Subcutaneous preadipocyte (primary cell): ENCODE data around the gene TBC1D23. TPM values are rescaled to one million over a fixed set of nuclear protein-coding genes. Genes with fewer than 3 reads are reported as not detected.

Experiments used
- total RNA-seq: library from RNA; depleted of rRNA; stranded (reverse); fragments of >200 nt; gene quantifications from 2 replicates; pipeline ENCODE4 v1.2.3, GENCODE V29; 2012

Gene TBC1D23
- 58.1 and 65.5 TPM in 2 replicates for total RNA-seq

DNA sequence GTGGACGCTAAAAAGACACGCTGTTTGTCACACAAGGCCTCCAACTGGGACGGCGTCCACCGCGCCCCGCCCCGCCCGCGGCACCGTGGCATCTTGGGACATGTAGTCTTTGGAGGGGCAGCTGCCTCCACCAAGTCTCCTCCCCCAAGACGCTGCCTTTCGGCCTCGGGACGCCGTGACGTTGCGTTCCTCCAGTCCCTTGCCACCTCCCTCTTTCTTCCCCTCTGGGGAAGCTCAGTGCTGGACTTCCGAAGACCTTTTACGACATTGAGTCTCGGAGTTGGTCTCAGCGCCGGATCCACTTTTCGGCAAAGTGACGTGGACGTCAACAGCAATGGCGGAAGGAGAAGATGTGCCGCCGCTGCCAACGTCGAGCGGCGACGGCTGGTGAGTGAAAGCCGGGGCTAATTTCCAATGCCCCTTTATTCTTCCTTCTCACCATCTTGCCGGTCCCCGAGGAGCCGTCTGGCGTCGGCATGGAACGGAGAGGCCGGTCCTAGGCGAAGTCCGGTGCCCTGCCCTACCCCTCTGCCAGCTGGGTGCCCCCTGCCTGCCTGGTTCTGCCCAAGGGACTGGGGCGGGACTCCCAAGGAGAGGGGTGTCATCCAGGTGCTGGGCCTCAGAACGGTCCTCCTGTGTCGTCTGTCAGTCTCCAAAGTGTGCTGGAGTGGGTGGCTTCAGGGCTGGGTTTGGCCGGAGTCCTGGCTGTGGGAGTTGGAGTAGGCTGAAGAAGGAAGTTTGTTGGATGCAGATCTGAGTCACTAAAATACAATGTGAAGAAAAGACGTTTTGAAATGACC is at the start of gene TBC1D23:
Gene TBC1D23, plus strand, starts transcription at position 308 of the 800 bp plus-strand sequence. Its CDS starts 27 bp downstream, at position 335.

DNA sequence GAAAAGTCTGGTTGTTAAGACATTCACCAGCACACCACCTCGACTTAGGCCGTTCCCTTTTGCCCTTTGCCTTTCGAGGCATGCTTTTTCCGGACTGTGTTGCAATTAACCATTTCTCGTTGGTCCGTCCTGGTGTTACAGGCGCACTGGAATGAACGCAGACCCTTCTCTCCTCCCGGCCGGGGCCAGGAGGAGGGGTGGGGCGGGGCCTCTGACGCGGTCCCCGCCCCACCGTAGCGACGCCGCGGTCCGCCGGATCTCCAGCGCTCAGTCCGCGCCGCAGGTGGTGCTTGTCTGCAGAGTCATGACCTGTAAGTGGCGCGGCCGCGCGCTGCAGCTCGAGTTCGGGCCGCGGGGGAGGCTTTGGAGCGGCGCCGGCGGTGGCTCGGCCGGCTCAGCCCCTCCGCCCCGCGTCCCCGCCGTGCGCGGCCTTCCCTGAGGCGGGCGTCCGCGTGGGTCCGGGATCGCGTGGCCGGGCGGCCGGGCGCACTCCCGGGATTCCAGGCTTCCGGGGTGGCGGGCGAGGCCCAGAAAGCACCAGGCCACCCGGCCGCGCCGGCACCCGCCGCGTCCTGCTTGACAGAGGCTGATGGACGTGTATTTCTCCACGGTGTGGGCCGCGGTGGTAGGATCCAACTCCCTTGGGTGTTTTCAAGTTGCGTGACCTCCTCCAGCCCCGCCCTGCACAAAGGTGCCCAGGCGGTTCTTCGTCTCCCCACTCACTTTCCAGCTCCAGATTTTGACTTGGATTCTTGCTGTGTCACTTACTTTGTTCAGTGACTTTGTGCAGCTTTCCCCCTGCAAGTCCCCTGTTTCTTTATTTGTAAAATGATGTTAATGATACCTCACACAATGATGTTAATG is 73.9 kb downstream of the TBC1D23 start, which contains the start of gene NIT2:
Gene NIT2, plus strand, starts transcription at position 270 of the 864 bp plus-strand sequence. Its CDS starts 35 bp downstream, at position 305.

Other genes starting within 250 kb of the TBC1D23 start
- gene FILIP1L, start 146.5 kb upstream of the TBC1D23 start, total RNA-seq, result 19.1 and 42.8 TPM in 2 replicates
- 24.3 and 25.6 TPM in 2 replicates for gene NIT2, start 73.8 kb downstream of the TBC1D23 start, total RNA-seq
- 63.9 and 76.2 TPM in 2 replicates for gene TOMM70, start 140.1 kb downstream of the TBC1D23 start, total RNA-seq
- gene LNP1, start 140.5 kb downstream of the TBC1D23 start, total RNA-seq, result 4.3 and 4.4 TPM in 2 replicates
- 20.7 and 39.7 TPM in 2 replicates for gene TMEM45A, start 231.6 kb downstream of the TBC1D23 start, total RNA-seq